ENCODE results near the gene CELA2A. TPM values are rescaled to one million over a fixed set of nuclear protein-coding genes. Genes with fewer than 3 reads are reported as not detected.

Gene CELA2A
- total and polyA plus RNA-seq, 2 donors (not counting 3 experiments of a cell fraction or from before 2014, with no cell fraction given), result not detected

DNA sequence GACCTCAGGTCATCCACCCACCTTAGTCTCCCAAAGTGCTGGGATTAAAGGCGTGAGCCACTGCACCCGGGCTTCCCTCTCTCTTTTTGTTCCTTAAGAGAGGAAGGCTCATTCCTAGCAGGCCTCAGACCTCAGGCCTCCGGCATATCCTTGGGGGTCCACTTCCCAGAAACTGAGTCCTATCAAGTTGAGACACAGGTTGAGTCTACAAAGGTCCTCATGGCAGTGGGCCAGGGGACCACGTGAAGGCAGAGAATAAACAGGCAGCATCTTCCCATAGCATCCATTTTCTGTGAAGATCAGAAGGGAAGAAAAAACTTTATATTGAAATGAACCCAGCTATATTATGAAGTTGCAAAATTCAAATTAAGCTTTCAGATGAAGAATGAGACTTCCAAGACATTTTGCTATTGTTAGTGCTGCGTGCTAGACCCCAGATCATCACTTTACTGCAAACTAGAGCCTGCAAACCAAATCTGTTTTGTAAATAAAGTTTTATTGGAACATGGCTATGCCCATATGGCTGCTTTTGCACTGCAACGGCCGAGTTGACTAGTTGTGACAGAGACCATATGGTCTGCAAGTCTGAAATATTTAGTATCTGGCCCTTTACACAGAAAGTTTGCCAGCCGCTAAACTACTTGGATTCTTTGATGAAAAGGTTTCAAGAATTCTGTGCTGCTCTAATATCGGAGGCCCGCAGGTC is 3.5 kb upstream of the CELA2A start:
- no peaks in the 10 kb centered on the region for H4K20me1 ChIP-seq (replicated peaks; ENCODE audit: control insufficient read depth, extremely low read depth, insufficient read depth, low read length)
- CTCF ChIA-PET, result no interaction called here
- no TSS peak for BruUV-seq (replicated peaks)

DNA sequence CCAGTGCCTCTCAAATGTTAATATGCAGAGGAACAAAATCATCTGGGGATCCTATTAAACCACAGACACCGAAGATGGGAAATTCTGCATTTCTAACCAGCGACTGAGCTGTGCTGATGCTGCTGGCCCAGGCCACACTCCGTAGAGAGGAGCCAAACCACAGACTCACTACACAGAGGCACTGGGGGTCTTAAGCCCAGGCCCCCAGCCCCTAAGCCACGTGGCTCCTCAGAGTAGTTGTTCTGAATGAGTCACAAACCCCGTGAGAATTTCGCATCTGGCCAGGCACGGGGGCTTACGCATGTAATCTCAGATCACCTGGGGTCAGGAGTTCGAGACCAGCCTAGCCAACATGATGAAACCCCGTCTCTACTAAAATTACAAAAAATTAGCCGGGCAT is 2.8 kb upstream of the CELA2A start:
- Histone ChIP-seq H3K36me3 (ENCODE audit: control insufficient read depth in 2 of 2, extremely low read depth in 1 of 2, insufficient read depth in 2 of 2, low read length in 2 of 2) (no peaks in the 10 kb centered on the region), H4K20me1 (replicated peaks; ENCODE audit: control insufficient read depth, extremely low read depth, insufficient read depth, low read length) (no peaks in the 10 kb centered on the region), H3K9me3 (replicated peaks; ENCODE audit: control insufficient read depth, insufficient read depth, low read length) (no peaks in the 10 kb centered on the region), H3K27me3 (ENCODE audit: control insufficient read depth in 2 of 2, insufficient read depth in 2 of 2, low read length in 2 of 2) (no peaks in the 10 kb centered on the region), H3K79me2 (ENCODE audit: control insufficient read depth, insufficient read depth, low read length) (no peaks in the 10 kb centered on the region), H3K4me2 (ENCODE audit: insufficient read depth, low read length) (no peak overlapping the region), H3K9me1 (replicated peaks; ENCODE audit: control insufficient read depth, extremely low read depth, insufficient read depth, low read length) (no peaks in the 10 kb centered on the region), H3K9ac (replicated peaks; ENCODE audit: extremely low read depth, insufficient read depth, low read length) (no peak overlapping the region), H3K4me1 (ENCODE audit: control insufficient read depth, extremely low read depth, insufficient read depth, low read length) (no peaks in the 10 kb centered on the region), H2AFZ (ENCODE audit: low read depth, low read length) (no peak overlapping the region), H3K4me3 (replicated peaks in 1 of 3; ENCODE audit: insufficient read depth in 1 of 3, low read depth in 1 of 3, low read length in 3 of 3) (no peak overlapping the region), H3K27ac (ENCODE audit: insufficient read depth, low read depth, low read length) (no peak overlapping the region)
- FAIRE-seq (no peak), DNase-seq (ENCODE audit: low read depth, low spot score) (no peak)
- no TSS peak for BruUV-seq (replicated peaks)
- TF ChIP-seq, protein P1, sequence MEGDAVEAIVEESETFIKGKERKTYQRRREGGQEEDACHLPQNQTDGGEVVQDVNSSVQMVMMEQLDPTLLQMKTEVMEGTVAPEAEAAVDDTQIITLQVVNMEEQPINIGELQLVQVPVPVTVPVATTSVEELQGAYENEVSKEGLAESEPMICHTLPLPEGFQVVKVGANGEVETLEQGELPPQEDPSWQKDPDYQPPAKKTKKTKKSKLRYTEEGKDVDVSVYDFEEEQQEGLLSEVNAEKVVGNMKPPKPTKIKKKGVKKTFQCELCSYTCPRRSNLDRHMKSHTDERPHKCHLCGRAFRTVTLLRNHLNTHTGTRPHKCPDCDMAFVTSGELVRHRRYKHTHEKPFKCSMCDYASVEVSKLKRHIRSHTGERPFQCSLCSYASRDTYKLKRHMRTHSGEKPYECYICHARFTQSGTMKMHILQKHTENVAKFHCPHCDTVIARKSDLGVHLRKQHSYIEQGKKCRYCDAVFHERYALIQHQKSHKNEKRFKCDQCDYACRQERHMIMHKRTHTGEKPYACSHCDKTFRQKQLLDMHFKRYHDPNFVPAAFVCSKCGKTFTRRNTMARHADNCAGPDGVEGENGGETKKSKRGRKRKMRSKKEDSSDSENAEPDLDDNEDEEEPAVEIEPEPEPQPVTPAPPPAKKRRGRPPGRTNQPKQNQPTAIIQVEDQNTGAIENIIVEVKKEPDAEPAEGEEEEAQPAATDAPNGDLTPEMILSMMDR (IDR thresholded peaks at IDR 0.05; ENCODE audit: extremely low read depth in 1 of 2, insufficient read depth in 1 of 2, low read depth in 1 of 2, low read length in 2 of 2), result no peak
- TF ChIP-seq JUN (IDR thresholded peaks at IDR 0.05; ENCODE audit: borderline replicate concordance, insufficient read depth, insufficient read length, low read depth) (no peak), EZH2 (IDR thresholded peaks at IDR 0.05; ENCODE audit: borderline replicate concordance, low read depth, low read length, severe bottlenecking) (no peak), MYC (IDR thresholded peaks at IDR 0.05; ENCODE audit: low read depth, low read length) (no peak), POLR2AphosphoS5 (IDR thresholded peaks at IDR 0.05; ENCODE audit: insufficient read depth, low read depth, low read length) (no peak), FOS (IDR thresholded peaks at IDR 0.05; ENCODE audit: borderline replicate concordance, insufficient read depth, low read length) (no peak), GATA2 (IDR thresholded peaks at IDR 0.05; ENCODE audit: insufficient read depth, insufficient read length, low read depth, low read length) (no peak), POLR2A (IDR thresholded peaks at IDR 0.05; ENCODE audit: low read depth, low read length) (no peak)
- TF ChIP-seq, protein P2, sequence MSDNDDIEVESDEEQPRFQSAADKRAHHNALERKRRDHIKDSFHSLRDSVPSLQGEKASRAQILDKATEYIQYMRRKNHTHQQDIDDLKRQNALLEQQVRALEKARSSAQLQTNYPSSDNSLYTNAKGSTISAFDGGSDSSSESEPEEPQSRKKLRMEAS (IDR thresholded peaks at IDR 0.05; ENCODE audit: insufficient read depth, insufficient read length), result no peak
- POLR2A ChIA-PET, result no interaction called here
- intact Hi-C loops (cut with micrococcal nuclease) (no loop called here), dilution Hi-C loops (cut with MboI; ENCODE audit: extremely low pct_ligation_motif_present, low sequenced_read_pairs) (no loop called here)
- CTCF ChIA-PET, result no interaction called here

More for the DNA sequence above, 3.5 kb upstream of the CELA2A start:
- Histone ChIP-seq H3K79me2 (ENCODE audit: control insufficient read depth, insufficient read depth, low read length) (no peaks in the 10 kb centered on the region), H3K4me2 (ENCODE audit: insufficient read depth, low read length) (no peak overlapping the region), H3K4me1 (ENCODE audit: control insufficient read depth, extremely low read depth, insufficient read depth, low read length) (no peaks in the 10 kb centered on the region), H3K9me1 (replicated peaks; ENCODE audit: control insufficient read depth, extremely low read depth, insufficient read depth, low read length) (no peaks in the 10 kb centered on the region), H3K27ac (ENCODE audit: insufficient read depth, low read depth, low read length) (no peak overlapping the region), H3K4me3 (replicated peaks in 1 of 3; ENCODE audit: insufficient read depth in 1 of 3, low read depth in 1 of 3, low read length in 3 of 3) (no peak overlapping the region), H3K9me3 (replicated peaks; ENCODE audit: control insufficient read depth, insufficient read depth, low read length) (no peaks in the 10 kb centered on the region), H2AFZ (ENCODE audit: low read depth, low read length) (no peak overlapping the region), H3K36me3 (ENCODE audit: control insufficient read depth in 2 of 2, extremely low read depth in 1 of 2, insufficient read depth in 2 of 2, low read length in 2 of 2) (no peaks in the 10 kb centered on the region), H3K27me3 (ENCODE audit: control insufficient read depth in 2 of 2, insufficient read depth in 2 of 2, low read length in 2 of 2) (no peaks in the 10 kb centered on the region), H3K9ac (replicated peaks; ENCODE audit: extremely low read depth, insufficient read depth, low read length) (no peak overlapping the region)
- POLR2A ChIA-PET, result no interaction called here
- intact Hi-C loops (cut with micrococcal nuclease) (no loop called here), dilution Hi-C loops (cut with MboI; ENCODE audit: extremely low pct_ligation_motif_present, low sequenced_read_pairs) (no loop called here)
- FAIRE-seq (no peak), DNase-seq (ENCODE audit: low read depth, low spot score) (no peak)
- TF ChIP-seq JUN (IDR thresholded peaks at IDR 0.05; ENCODE audit: borderline replicate concordance, insufficient read depth, insufficient read length, low read depth) (no peak), POLR2AphosphoS5 (IDR thresholded peaks at IDR 0.05; ENCODE audit: insufficient read depth, low read depth, low read length) (no peak), MYC (IDR thresholded peaks at IDR 0.05; ENCODE audit: low read depth, low read length) (no peak), GATA2 (IDR thresholded peaks at IDR 0.05; ENCODE audit: insufficient read depth, insufficient read length, low read depth, low read length) (no peak)

Data from endothelial cell of umbilical vein (primary cell).